Measurements from ENCODE around the gene DNAJC18. TPM values are rescaled to one million over a fixed set of nuclear protein-coding genes. Genes with fewer than 3 reads are reported as not detected.
"Not testable (repeated sequence)": the region's sequence is repeated elsewhere in the genome, so short reads cannot be mapped to it uniquely, and the experiment has no call there.

DNAJC18 gene
- total RNA-seq, 1 donor from 2014 or later: 1.6 TPM

DNA sequence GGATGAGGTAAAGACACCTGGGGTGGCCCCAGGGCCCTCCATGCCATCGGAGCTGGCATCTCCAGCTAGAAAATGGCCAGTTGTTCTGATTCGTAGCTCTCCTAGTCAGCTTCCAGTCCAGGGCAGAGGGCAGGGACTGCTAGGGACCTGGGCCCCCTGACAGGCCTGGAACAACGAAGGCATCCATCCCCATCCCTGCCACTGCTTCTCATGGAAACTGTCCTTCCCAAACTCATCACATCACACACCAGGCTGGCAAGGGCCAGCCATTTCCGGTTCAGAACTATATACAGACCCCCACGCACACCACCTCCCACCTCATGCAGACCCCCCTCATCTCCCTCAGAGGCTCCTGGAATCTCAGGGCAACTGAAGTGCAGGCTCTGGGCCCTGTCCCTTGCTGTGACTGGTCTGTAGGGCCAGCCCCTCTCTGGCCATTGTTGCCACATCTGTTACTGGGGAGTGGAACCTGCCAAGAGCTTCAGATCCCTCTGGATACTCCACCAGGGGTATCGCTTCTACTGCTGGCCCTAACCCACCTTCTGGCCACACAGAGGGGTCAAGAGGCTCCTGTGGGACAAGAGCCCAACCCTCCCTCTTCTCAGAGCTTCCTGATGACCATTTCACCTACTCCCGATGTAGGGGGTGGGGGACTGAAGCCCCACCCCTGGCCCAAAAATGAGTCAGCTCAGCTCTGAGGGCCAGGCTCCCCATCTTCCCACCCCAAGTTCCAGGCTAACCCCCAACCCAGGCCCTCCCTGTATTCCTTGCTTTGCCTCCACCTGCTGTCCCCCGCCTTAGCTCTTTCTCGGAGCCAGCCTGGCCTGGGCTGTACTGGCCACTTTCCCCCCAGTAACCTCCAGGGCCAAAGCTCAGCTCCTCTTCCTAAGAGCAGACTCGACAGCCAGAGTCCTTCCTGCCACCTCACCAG lies 48.4 kb downstream of the DNAJC18 start:
- Histone ChIP-seq H3K4me3 (ENCODE audit: low read depth, low read length) (no peak overlapping the region), H3K27me3 (ENCODE audit: control insufficient read depth, insufficient read depth, low read length) (no peaks in the 10 kb centered on the region), H3K36me3 (ENCODE audit: control insufficient read depth, insufficient read depth, low read length) (no peaks in the 10 kb centered on the region)
- DNase-seq (ENCODE audit: low read depth) (peak; percentile 41), FAIRE-seq (no peak)
- TF ChIP-seq, protein P1, sequence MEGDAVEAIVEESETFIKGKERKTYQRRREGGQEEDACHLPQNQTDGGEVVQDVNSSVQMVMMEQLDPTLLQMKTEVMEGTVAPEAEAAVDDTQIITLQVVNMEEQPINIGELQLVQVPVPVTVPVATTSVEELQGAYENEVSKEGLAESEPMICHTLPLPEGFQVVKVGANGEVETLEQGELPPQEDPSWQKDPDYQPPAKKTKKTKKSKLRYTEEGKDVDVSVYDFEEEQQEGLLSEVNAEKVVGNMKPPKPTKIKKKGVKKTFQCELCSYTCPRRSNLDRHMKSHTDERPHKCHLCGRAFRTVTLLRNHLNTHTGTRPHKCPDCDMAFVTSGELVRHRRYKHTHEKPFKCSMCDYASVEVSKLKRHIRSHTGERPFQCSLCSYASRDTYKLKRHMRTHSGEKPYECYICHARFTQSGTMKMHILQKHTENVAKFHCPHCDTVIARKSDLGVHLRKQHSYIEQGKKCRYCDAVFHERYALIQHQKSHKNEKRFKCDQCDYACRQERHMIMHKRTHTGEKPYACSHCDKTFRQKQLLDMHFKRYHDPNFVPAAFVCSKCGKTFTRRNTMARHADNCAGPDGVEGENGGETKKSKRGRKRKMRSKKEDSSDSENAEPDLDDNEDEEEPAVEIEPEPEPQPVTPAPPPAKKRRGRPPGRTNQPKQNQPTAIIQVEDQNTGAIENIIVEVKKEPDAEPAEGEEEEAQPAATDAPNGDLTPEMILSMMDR (IDR thresholded peaks at IDR 0.05; ENCODE audit: insufficient read depth, low read length, severe bottlenecking): no peak

DNA sequence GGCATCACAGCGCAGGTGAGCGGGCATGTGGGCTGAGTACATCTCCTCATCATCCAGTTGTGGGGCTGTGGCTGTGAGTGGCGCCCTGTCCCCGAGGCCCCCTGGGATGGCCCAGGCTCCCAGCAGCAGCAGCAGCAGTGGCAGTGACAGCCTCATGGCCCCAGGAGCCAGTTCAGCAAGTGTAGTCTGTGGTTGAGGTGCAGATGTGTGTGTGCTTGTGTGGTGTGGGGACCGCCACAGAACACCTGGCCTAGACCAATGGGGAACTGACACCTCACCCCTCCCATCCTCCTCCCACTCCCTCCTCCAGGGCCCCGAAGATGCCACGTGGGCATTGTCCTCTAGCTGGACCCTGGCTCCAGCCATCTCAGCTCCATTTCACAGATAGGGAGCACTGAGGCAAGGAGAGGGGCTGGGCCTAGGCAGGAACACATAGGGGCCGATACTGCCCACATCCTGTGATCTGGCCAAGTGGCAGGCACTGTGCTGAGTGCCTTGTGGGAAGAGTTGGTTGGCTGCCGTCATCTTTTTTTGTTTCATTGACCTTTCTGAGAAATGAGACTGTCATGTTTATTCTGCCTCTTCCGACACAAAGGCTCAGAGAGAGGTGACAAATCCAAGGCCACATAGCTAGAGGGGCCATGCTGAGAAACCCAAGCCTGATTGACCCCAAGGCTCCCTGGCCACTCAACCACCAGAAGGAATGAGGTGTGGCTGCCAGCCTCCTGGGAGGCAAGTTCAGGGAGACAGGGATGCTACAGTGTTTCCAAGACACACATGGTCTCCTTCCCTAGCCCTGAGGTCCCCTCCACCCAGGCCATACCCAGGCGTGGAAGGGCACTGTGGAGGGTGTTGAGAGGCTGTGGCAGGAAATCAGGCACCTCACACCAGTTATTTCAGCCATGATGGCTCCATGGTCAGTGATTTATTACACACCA lies 49.4 kb downstream of the DNAJC18 start, which contains the start of gene MZB1:
Gene MZB1 (minus strand): TSS at position 213 of the 938 bp plus-strand sequence. CDS start 57 bp downstream, at position 156.
- TF ChIP-seq, protein P1 (IDR thresholded peaks at IDR 0.05; ENCODE audit: insufficient read depth, low read length, severe bottlenecking): no peak
- no peak for DNase-seq (ENCODE audit: low read depth)
- Histone ChIP-seq H3K4me3 (ENCODE audit: low read depth, low read length) (no peak within 1 kb of the TSS), H3K27me3 (ENCODE audit: control insufficient read depth, insufficient read depth, low read length) (no peaks in the 10 kb centered on the region), H3K36me3 (ENCODE audit: control insufficient read depth, insufficient read depth, low read length) (no peaks in the 10 kb centered on the region)
- FAIRE-seq: no peak

DNA sequence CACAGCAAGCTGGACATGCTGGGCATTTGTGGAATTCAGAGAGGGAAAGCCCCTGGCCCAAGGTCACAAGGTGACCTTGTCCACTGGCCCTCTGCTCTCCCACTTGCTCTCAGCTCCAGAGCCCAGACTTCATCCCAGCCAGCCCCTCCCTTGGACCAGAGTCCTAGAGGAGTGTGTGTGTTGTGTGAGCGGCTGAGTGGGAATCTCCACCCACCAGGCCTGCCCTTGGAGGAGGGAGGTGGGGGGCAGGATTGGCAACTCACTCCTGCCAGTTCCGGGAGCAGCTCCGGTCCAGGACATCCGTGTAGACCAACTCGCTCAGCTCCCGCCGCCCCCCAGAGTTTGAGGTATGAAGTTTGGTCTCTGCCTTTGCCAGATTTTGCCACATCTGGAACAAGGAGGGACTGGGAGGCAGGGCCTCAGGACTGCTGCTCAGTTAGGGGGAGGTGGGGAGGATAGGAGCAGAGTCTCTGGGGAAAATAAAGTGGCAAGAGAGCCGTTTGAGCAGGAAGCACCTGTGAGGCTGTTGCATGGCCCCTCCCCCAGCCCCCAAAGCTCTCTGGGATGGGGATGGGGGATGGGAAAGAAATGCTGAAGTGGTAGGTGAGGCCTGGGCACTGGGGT lies 51.0 kb downstream of the DNAJC18 start:
- Histone ChIP-seq H3K36me3 (ENCODE audit: control insufficient read depth, insufficient read depth, low read length) (no peaks in the 10 kb centered on the region), H3K27me3 (ENCODE audit: control insufficient read depth, insufficient read depth, low read length) (no peaks in the 10 kb centered on the region), H3K4me3 (ENCODE audit: low read depth, low read length) (no peak overlapping the region)
- FAIRE-seq: no peak
- no peak for DNase-seq (ENCODE audit: low read depth)
- TF ChIP-seq, protein P1 (IDR thresholded peaks at IDR 0.05; ENCODE audit: insufficient read depth, low read length, severe bottlenecking): no peak

DNA sequence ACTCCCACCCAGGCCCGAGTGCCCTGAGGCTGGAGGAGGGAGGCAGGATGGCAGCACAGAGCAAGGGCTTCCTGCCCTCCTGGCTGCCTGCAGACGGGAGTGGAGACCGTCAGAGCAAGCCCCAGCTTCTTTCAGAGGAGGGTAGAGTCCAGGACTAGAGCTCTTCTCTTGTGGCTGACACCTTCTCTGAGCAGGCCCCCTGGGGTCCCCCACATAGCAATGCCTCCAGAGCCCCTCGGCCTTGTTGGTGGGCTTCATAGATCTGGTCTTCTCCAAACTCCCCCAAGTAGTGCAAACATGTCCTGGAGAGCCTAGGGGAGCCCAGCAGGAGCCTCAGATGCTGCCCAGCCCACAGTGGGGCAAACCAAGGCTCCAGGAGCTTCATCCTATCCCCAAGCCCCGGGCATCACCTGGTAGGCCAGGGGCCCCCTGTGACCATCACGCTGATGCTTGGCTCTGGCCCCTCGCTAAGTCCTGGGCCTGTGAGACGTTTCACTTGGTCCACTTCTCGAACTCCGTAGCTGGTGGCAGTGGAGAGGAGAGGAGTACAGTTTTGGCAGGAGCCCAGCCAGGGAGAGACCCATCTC lies 51.6 kb downstream of the DNAJC18 start:
- FAIRE-seq: no peak
- DNase-seq (ENCODE audit: low read depth): no peak
- TF ChIP-seq, protein P1 (IDR thresholded peaks at IDR 0.05; ENCODE audit: insufficient read depth, low read length, severe bottlenecking): no peak
- Histone ChIP-seq H3K27me3 (ENCODE audit: control insufficient read depth, insufficient read depth, low read length) (no peaks in the 10 kb centered on the region), H3K4me3 (ENCODE audit: low read depth, low read length) (no peak overlapping the region), H3K36me3 (ENCODE audit: control insufficient read depth, insufficient read depth, low read length) (no peaks in the 10 kb centered on the region)

DNA sequence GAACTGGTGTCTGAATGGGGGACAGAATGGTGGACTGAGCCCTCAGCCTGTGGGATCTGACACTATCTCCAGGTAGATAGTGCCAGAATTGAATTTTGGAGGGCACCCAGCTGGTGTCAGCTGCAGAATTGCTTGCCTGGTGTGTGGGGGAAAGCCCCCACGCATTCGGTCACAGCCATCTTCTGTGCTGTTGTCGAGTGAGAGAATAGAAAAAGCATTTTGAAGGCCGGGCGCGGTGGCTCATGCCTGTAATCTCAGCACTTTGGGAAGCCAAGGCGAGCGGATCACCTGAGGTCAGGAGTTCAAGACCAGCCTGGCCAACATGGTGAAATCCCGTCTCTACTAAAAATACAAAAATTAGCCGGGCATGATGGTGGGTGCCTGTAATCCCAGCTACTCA lies 52.4 kb downstream of the DNAJC18 start:
- not testable (repeated sequence) for H3K36me3 ChIP-seq (ENCODE audit: control insufficient read depth, insufficient read depth, low read length); DNase-seq (ENCODE audit: low read depth); H3K4me3 ChIP-seq (ENCODE audit: low read depth, low read length); FAIRE-seq; H3K27me3 ChIP-seq (ENCODE audit: control insufficient read depth, insufficient read depth, low read length)

Measured in bronchial epithelial cell (primary cell).